ENCODE data around the gene TRAPPC6A.

Gene TRAPPC6A

GRCh38 chr19:45179072-45179891 is 1.2 kb upstream of the TRAPPC6A start:
- TF ChIP-seq CTCF (IDR thresholded peaks at IDR 0.05; ENCODE audit: low read depth, low read length, missing control alignments) = no peak
- peak overlapping the region; percentile 92 for H3K4me3 ChIP-seq (ENCODE audit: low read depth, low read length)
- no peak for DNase-seq (ENCODE audit: low read depth)

- TF ChIP-seq CTCF (IDR thresholded peaks at IDR 0.05; ENCODE audit: low read depth, low read length, missing control alignments) = peak; percentile 42
- peak within 1 kb of the TSS; percentile 92 for H3K4me3 ChIP-seq (ENCODE audit: low read depth, low read length)
- DNase-seq (ENCODE audit: low read depth) = peak; percentile 100
Observed at GRCh38 chr19:45178262-45179071, 430 bp upstream of the TRAPPC6A start, which contains the start of gene BLOC1S3. TSS of gene BLOC1S3 (plus strand) at chr19:45178784. CDS start at chr19:45179297, 513 bp downstream.

- DNase-seq (ENCODE audit: low read depth) = no peak
- no peak overlapping the region for H3K4me3 ChIP-seq (ENCODE audit: low read depth, low read length)
- TF ChIP-seq CTCF (IDR thresholded peaks at IDR 0.05; ENCODE audit: low read depth, low read length, missing control alignments) = no peak
Observed at GRCh38 chr19:45175515-45176345, 2.3 kb downstream of the TRAPPC6A start.

- no peak overlapping the region for H3K4me3 ChIP-seq (ENCODE audit: low read depth, low read length)
- no peak for TF ChIP-seq CTCF (IDR thresholded peaks at IDR 0.05; ENCODE audit: low read depth, low read length, missing control alignments)
- DNase-seq (ENCODE audit: low read depth) = no peak
Observed at GRCh38 chr19:45173816-45174215, 4.2 kb downstream of the TRAPPC6A start.

- no peak overlapping the region for H3K4me3 ChIP-seq (ENCODE audit: low read depth, low read length)
- no peak for DNase-seq (ENCODE audit: low read depth)
- TF ChIP-seq CTCF (IDR thresholded peaks at IDR 0.05; ENCODE audit: low read depth, low read length, missing control alignments) = no peak
Observed at GRCh38 chr19:45172611-45173208, 5.3 kb downstream of the TRAPPC6A start.

GRCh38 chr19:45172173-45172572 is 5.9 kb downstream of the TRAPPC6A start:
- H3K4me3 ChIP-seq (ENCODE audit: low read depth, low read length) = no peak overlapping the region
- no peak for TF ChIP-seq CTCF (IDR thresholded peaks at IDR 0.05; ENCODE audit: low read depth, low read length, missing control alignments)
- DNase-seq (ENCODE audit: low read depth) = no peak
